Embryonic facial prominence (tissue), 1 donor: ENCODE results near the gene NOL3.

Experiments
- DNase-seq: peaks from one replicate; pipeline ENCODE4 v3.0.0-alpha.2; 2016; ENCODE audit errors: extremely low spot score

Gene NOL3

DNA sequence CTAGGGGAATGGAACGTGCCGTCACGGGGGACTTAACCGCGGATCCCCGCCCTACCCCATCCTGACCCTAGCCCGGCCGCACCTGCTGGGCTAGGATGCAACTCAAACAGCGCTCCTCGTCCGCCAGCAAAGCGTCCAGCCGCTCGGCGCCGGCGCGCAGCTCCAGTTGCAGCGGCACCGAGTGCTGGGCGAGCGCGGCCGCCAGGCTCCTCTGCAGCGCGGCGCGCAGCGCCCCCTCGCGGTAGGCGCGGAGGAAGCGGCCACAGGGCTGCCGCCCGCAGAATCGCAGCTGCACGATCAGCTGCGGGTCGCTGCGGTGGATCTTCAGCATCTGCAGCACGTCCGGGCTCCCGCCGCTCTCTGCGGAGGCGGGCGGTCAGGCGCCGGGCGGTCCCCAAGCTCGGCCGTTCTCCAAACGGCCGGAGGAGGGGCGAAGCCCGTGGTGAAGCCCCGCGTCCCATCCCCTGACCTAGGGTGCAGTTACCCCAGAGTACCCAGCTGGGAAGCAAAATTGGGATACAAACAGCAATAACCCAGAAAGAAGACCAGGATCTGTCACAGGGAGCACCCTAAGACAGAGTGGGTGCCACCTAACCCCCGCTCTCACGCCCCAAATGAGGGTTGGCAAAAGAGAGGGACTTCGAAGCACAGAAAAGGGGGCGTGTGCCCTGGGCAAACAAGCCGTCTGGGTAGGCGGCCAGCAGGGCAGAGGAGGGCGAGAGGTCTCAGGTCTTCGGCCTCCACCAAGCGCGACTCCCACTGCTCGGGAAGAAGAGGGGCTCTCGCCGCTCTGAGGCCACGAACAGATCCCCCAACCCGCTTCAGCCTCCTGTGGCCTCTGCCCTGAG is 14.8 kb upstream of the NOL3 start:
- DNase-seq: no peak

DNA sequence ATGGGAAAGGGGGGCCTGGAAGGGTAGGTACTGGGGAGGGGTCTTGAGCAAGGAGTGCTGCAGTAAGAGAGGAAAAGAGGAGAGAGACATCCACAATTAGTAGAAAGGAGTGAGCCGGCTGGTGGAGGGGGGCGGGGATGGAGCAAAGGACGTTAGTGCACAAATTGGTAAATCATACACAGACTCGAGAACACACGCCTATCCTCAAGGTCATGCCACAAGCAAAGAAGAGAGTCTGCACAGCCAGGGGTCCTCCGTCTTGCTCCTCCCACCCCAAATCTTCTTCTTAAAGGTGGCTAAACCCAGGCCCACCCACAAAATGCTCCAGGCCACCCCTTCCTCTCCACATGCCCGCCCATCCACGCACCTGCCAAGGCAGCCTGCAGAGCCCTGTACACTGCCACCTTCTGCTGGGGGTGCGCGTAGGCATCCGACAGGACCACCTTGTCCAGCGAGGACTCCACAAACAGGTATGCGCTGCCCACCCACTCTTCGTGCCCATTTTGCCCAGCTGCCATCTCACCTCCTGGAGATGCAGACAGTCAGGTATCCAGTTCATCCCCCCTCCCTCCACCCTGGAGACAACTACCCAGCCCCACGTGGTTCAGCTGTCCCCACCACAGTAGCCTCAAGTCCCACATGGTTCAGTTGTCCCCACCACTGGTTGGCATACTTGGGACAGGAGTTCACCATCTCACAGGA is 14.0 kb upstream of the NOL3 start:
- no peak for DNase-seq

DNA sequence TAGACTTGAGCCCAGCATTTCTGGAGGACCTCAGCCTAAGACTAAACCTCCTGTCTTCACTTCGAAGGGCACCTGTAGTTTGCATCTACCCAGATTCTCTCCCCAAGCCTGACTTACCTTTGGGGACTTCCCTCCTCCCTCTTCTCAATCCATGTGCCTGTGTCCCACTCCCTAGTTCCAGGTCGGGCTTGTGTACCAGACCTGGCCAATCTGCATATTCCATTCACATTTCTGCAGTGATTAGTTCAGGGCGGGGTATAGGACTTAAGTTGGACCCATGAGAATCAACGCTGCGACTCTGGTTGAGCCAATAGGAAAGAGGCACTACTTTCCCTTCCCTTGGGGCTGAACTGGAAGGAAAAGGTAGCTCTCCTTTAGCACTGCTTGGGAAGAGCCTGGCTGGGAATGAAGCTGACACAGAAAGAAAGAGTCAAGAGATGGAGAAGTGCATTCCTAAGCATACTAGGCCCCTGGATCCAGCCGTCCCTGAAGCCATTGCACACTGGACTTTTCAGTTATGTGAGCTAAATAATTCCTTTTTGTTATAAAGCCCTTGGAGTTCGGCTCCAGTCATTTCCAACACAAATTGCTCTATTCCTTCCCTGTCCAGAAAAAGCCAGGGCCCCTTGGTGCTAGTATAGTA is 13.1 kb upstream of the NOL3 start:
- no peak for DNase-seq

DNA sequence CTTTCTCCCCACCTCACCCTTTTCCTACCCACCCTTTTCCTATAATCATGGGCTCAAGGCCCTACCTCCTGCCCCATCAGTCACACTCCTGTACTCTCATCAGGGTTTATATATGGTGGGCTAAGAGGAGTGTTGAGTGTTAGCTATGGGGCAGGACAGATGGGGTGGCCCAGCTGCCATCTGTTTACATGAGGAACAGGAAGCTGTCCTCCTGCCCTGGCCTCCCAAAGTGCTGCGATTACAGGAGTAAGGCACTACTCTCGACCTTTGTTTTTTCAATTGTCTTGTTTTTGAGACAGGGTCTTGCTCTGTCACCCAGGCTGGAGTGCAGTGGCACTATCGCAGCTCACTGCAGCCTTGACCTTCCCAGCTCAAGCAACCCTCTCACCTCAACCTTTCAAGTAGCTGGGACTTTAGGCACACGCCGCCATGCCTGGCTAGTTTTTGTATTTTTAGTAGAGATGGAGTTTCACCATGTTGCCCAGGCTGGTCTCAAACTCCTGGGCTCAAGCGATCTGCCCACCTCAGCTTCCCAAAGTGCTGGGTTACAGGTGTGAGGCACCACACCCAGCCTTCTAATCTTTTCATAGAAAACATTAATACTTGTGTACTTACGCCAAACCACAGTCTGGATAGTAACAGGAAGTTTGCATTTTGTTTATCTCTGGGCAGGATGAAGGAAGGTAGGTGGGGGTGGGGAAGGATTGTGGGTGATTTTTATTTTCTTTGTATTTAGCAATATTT is 12.3 kb upstream of the NOL3 start:
- DNase-seq: no peak

DNA sequence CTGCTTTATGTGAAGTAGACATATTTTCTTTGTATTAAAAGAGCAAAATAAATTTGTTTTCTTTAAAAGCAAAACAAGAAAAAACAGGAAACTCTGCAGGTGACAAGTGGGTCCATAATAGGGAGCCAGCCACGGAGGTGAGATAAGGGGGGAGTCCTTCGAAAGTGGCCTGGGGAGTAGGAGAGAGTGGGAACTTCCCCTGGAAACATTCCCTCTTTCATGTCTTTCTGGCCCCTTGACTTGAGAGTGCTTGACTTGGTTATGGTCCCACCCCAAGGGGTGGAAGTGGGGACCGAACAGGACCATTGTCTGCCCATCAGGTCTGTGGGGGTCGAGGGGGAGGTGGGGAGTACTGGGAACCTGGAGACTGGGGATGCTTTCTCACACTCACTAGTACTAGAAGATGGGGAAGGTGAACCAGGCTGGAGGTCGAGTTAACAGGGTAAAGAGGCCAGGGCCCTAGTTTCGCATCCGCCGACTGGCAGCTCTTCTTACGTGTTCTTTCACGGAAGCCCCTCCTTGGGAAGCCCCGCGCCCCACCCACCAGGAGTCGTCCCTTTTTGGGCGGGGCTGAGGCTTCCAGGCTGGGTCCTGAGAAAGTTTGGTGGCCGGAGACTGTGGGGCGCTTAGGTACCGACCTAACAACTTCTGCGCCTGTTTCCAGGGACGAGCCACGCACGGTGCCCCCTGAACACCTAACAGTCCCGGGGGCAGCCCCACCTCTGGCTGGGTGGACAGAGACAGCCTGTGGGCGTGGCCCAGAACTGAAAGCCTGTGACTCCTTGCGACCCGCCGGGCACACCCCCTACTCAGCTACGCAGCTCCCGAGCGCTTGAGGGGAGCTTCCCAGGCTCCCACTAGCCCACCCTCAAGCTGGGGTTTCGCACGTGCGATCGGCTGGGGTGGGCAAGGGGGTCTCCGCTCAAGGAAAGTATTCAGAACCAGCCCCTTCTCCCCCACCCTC is 11.4 kb upstream of the NOL3 start:
- DNase-seq: no peak

DNA sequence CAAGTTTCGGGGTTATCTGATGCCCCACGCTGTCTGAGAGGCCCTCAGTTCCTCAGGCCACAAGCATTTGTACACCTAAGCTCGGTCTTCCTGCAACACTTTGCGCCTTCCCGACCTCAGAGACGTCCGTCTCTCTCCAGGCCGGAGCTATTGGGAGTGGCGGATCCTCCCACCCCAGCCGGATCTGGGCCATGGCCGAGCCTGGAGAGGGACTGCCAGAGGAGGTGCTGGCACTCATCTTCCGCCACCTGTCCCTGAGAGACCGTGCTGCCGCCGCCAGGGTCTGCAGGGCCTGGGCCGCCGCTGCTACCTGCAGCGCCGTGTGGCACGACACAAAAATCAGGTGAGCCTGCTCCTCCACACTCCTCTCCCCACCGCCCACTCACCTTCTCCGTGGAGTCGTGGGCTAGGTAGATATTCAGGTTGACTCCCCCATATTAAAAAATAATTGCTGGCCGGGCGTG is 8.7 kb upstream of the NOL3 start:
- no peak for DNase-seq

DNA sequence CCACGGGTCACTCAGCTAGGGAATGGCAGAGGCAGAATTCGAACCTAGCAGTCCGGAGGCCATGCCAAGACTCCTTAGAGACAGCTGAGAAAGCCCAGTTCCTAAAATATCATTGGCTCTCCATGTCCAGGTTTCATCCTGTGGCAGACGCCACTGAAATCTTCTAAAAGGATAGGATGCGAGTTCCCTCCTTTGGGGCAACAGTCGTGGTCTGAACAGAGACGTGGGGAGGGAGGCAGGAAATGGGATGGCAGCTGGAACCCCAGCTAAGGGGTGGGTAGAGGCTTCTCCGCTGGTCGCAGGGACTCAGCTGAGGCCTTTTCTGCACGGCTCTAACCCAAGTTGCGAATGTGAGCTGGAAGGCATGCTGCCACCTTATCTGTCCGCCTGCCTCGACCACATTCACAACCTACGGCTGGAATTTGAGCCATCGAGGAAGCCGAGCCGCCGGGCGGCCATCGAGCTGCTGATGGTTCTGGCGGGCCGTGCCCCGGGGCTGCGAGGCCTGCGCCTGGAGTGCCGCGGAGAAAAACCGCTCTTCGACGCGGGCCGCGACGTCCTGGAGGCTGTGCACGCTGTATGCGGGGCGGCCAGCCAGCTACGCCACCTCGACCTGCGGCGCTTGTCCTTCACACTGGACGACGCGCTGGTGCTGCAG is 7.7 kb upstream of the NOL3 start:
- DNase-seq: no peak

DNA sequence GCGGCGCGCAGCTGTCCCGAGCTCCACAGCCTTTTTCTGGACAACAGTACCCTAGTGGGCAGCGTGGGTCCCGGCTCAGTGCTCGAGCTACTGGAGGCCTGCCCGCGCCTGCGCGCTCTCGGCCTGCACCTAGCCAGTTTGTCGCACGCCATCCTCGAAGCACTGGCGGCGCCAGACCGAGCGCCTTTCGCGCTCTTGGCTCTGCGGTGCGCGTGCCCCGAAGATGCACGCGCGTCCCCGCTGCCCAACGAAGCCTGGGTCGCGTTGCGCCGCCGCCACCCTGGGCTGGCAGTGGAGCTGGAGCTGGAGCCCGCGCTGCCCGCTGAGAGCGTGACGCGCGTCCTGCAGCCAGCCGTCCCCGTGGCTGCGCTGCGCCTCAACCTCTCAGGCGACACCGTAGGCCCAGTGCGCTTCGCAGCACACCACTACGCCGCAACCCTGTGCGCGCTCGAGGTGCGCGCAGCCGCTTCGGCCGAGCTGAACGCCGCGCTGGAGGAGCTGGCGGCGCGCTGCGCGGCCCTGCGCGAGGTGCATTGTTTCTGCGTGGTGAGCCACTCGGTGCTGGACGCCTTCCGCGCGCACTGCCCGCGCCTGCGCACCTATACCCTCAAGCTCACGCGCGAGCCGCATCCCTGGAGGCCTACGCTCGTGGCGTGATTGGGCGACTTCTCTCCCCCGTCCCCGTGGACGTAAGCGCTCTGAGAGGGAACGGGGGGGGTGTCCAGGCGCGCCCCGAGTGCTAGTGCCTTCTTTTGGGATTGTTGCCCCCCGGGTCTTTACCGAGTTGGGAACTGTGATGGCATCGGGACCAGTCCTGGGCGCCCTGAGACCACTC is 7.0 kb upstream of the NOL3 start:
- no peak for DNase-seq

DNA sequence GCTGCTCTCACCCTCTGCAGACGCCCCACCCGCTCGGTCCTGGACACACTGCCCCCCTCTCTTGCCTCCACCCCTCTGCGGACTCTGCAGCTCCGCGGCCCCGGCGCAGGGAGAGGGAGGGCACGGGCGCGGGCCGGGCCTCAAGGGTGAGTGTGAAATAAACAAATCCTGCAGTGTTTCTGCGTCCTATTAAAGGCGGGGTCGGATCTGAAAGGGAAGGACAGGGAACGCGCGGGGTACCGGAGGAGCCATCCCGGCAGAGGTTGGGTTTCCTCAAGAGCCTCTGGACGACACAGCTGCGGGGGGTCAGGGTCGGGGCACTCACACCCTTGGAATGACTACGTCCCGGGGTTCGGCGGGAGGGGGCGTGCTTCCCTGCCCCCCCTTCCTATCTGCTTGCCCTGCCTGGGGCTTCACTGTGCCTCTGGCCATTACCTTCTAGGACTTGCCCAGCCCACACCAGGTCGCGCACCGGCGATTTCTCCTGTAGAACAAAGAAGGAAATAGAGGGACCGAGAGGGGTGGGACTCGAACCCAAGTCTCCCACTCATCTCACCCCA is 6.3 kb upstream of the NOL3 start:
- no peak for DNase-seq

DNA sequence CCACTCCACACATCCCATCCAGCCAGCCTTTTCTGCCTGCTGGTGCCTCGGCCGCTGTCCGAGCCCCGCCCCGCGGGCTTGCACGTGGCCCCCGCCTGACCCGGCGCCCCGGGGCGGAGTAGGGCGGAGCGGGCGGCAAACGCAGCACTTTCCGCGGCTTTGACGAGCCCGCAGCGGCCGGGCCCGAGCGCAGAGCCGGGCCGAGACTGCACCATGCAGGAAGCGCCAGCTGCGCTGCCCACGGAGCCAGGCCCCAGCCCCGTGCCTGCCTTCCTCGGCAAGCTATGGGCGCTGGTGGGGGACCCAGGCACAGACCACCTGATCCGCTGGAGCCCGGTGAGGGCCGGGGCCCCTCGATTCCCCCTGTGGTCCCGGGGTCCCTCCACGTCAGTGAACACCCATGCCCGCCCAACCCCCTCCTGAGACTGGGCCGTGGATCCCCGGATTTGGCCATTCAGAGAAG is 5.7 kb upstream of the NOL3 start, which contains the start of gene HSF4:
Gene HSF4 (plus strand): TSS at position 147 of the 463 bp plus-strand sequence. CDS start 67 bp downstream, at position 214.
- DNase-seq: no peak

DNA sequence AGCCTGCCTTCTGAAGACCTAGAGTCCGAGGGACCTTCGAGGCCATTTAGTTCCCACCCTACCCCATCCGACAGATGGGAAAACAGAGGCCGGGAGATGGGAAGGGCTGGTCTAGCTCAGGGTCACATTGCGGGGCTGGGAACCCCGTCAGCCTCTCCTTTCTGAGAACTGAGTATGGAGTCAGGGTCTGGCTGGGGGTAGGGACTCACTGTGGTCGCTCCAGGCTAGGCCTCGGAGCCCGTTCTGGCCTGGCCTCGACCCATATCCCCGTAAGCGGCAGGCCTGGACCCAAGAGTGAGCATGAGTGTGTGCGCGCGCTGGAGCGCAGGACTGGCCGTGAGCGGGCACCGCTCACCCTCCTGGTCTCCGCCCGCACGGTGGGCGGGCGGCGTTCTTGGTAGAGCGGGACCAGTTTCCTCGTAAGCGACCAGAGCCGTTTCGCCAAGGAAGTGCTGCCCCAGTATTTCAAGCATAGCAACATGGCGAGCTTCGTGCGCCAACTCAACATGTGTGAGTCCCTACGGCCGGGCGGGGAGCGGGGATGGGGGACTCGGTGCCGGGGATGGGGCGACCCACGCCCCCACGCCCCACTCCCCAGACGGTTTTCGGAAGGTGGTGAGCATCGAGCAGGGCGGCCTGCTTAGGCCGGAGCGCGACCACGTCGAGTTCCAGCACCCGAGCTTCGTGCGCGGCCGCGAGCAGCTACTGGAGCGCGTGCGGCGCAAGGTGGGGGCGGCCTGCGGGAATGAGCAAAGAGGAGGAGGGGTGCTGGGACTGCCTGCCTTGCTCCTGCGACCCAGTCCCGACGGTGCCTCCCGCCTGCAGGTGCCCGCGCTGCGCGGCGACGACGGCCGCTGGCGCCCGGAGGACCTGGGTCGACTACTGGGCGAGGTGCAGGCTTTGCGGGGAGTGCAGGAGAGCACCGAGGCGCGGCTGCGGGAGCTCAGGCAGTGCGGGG is 4.9 kb upstream of the NOL3 start:
- DNase-seq: no peak

DNA sequence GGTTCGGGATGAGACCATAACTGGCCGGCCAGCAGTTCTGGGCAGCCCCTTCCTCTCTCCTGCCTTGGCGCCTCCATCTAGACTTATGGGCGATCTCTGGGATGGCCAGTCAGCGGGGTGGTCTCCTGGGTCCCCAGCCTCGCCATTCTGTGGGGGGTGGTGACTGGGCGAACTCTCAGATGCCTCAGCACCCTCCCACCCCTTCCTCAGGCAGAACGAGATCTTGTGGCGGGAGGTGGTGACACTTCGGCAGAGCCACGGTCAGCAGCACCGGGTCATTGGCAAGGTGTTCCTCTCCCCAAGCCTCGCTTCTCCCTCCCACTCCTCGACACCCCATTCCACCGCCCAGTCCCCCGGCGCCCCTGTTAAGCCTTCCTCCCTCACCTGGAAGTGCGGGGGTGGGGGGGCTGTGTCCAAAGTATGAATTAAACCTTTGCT is 4.2 kb upstream of the NOL3 start:
- DNase-seq: no peak

DNA sequence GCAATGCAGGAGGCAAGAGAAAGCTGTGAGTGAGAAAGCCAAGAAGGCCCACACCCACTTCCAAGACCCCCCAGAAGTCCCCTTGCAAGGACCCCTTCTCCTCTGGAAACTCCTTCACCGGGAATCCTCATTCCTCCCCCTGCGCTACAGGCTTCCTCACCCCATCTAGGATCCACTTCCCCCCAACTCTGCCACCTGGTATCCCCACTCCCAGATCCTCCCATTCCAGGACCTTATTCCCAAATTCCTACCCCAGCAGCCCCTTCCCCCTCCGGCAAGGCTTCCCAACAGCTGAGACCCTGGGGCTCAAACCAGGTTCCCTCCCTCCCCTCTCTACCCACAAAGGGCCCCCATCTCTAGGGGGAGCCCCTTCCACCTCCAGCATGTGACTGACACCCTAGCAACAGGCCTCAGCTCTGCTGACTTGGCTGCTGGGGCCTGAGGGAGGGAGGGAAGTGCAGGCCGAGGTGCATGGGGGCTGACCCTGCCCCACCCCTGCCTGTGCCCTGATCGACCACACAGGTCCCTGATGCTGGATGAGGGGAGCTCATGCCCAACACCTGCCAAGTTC is 3.7 kb upstream of the NOL3 start:
- no peak for DNase-seq

DNA sequence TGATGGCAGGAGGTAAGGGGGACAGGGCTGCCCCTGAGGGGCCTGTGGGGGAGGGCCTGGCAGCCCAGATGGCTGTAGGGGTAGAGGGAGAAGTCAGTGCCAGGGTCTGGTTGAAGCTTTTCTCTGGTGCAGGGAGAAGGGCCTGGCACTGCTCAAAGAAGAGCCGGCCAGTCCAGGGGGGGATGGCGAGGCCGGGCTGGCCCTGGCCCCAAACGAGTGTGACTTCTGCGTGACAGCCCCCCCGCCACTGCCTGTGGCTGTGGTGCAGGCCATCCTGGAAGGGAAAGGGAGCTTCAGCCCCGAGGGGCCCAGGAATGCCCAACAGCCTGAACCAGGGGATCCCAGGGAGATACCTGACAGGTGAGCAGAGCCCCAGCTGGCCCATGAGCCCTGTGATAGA is 2.8 kb upstream of the NOL3 start:
- no peak for DNase-seq

DNA sequence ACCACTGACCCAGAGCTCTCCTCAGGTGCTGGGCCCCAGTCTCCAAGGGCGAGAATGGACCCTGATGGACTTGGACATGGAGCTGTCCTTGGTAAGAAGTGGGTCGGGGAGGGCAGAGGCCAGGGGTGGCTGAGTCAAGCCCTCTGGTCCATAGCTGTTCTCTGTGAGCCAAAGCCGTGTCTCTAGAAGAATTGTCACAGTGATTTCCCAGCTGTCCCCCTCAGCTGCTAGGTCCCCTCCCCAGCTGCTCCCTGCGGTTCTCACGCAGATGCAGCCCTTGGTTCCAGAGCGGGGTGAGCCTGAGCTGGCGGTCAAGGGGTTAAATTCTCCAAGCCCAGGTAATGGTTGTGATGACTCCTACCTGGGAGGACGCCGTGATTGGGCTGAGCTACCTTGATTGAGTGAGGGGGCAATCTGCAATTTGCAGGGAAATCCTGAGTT is 1.3 kb upstream of the NOL3 start:
- no peak for DNase-seq

DNA sequence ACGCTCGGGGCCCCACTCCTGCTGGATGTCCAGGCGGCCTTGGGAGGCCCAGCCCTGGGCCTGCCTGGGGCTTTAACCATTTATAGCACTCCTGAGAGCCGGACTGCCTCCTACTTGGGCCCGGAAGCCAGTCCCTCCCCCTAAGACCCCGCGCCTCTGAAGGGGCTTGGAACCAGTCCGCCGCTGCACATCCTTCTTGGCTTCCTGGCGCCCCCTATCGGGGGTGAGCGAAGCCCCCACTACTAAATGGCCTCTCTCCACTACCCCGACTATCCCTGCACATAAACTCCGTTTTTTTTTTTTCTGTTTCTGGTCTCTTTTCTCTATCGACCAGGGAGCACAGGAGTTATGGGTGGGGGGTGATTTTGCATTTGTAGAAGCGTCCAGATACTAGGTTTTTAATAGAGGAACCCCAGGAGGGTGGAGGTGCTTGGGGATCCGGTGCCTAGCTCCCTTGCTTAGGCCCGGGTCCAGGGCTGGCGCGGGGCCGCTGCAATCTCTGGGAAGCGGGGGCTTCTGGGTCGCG is 633 bp upstream of the NOL3 start:
- DNase-seq: no peak
